ENCODE measurements around the gene XRCC4.
"Not testable (repeated sequence)": the region's sequence is repeated elsewhere in the genome, so short reads cannot be mapped to it uniquely, and the experiment has no call there.

Gene XRCC4

DNA sequence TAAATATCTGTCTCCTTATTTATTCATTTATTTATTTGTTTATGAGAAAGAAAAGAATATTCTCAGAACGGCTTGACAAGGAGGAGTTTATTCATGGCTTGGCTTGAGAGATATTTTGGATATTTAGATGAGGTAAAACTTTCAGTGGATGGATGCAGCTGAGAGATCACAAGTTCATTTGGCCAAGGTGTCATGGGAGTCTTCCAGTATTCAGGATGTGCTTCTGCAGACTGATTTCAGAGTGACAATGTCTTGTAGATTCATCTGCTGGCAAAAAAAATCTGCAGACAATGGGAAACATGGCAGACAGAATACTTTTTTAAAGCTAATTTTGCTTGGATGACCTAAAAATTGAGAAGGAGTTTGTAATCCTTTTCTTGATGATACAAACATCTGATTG is 38.5 kb downstream of the XRCC4 start:
- no peak for DNase-seq

GRCh38 chr5:83118471-83118870 is 41.1 kb downstream of the XRCC4 start:
- DNase-seq: no peak

GRCh38 chr5:83118976-83119375 is 41.6 kb downstream of the XRCC4 start:
- DNase-seq: no peak

DNA sequence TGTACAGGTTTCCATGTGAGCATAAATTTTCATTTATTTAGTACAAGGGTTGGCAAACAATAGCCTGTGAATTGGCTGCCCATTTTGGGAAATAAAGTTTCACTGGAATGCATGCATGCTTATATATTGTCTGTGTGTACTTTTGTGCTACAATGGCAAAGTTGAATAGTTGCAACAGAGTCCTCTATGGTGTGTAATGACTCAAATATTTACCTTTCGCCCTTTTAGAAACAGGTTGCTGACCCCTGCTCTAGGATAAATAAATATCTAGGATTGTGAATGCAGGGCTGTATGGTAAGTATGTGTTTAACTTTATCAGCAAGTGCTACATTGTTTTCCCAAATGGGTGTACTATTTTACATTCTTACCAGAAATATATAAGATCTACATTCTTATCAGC is 47.2 kb downstream of the XRCC4 start:
- no peak for DNase-seq

GRCh38 chr5:83125560-83125959 is 48.2 kb downstream of the XRCC4 start:
- DNase-seq: no peak

GRCh38 chr5:83126501-83126900 is 49.2 kb downstream of the XRCC4 start:
- DNase-seq: no peak

- DNase-seq: no peak
Measured at GRCh38 chr5:83133797-83134196, 56.5 kb downstream of the XRCC4 start.

- DNase-seq: no peak
Measured at GRCh38 chr5:83142526-83142925, 65.2 kb downstream of the XRCC4 start.

GRCh38 chr5:83145241-83145640 is 67.9 kb downstream of the XRCC4 start:
- no peak for DNase-seq

- DNase-seq: no peak
Measured at GRCh38 chr5:83145882-83146331, 68.6 kb downstream of the XRCC4 start.

GRCh38 chr5:83146441-83146840 is 69.1 kb downstream of the XRCC4 start:
- DNase-seq: no peak

DNA sequence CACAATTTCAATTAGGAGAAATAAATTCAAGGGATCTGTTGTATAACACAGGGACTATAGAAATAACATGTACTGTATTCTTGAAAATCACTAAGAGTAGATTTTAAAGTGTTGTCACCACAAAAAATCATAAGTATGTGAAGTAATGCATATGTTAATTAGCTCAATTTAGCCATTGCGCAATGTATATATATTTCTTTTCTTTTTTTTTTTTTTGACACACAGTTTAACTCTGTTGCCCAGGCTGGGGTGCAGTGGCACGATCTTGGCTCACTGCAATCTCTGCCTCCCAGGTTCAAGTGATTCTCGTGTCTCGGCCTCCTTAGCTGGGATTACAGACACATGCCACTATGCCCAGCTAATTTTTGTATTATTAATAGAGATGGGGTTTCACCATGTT is 70.2 kb downstream of the XRCC4 start:
- no peak for DNase-seq

DNA sequence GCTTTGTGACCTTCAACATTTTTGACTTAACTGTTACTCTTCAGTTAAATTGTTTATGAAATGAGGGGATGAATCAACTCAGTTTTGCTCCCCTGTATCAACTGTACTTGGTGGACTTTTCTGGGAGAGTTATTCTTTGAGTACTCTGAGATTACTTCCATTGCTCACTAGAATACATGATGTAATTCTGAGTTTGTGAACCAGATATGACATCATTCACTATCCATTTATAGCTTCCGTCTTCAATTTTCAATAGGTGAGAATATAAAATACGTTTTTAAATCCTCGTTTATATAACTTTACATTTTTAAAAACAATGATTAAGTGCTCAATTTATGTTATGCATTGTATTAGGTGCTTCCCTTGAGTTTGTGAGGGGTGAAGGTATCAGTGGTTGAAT is 71.0 kb downstream of the XRCC4 start:
- no peak for DNase-seq

DNA sequence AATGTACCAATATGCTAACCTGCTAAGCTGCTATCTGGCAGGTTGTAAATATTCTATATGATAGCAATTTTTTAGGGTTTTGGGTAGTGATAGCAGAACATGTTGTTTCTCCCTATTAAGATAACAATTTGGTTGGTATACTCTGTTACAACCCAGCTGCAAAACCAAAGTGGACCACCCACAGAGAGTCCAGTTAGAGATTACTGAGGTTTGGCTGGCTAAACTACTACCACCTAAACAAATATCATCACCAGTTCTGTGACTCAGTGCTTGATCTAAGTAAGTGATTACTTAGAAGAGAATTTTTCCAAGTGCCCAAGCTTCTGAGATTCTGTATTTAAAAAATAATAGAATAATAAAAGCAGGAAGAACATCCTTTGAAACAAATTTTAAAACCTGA is 72.3 kb downstream of the XRCC4 start:
- DNase-seq: no peak

DNA sequence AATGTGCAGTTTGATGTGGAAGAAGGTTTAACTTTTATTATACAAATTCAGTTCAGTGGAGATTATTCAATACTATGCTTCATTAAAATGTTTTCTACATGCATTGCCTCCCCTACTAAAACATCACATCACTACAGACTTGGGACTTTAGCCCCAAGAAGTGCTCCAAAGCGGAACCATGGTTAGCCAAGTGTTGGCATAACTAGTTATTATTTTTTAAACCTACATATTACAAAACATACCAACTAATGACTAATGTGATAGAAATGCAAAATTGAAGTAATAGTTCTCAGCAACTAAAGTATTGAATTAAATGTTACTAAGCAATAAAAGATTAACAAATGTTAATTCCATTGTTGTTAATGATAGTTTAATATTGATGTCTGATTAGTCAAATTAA is 74.5 kb downstream of the XRCC4 start:
- no peak for DNase-seq

DNA sequence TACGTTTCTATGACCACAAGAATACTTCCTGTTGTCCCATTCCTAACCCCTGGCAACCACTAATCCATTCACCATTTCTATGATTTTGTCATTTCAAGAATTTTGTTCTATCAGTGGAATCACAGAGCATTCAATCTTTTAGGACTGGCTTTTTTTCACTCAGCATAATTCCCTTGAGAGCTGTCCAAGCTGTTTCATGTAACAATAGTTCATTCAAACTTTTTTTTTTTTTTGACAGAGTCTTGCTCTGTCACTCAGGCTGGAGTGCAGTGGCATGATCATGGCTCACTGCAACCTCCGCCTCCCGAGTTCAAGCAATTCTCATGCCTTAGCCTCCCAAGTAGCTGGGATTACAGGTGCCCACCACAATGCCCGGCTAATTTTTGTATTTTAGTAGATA is 75.6 kb downstream of the XRCC4 start:
- DNase-seq: not testable (repeated sequence)

GRCh38 chr5:83156001-83156400 is 78.7 kb downstream of the XRCC4 start:
- no peak for DNase-seq

DNA sequence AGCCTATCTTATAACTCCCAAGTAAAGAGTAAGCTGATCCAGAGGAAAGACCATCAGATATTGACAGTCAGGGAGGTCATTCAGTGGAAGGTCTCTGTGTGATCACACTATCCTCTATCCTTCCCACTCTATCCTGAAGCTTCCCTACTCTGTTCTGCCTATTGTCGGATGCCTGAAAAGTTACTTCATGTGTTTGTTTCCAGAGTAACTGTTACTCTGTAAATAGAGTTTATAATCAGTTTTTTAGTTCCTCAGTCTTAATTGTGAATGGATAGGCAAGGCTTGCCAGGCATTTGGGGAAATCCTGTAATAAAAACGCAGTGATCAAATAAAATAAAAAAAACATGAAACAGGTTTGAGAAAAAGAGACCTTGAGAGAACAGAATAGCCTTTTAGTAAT is 79.8 kb downstream of the XRCC4 start:
- no peak for DNase-seq

DNA sequence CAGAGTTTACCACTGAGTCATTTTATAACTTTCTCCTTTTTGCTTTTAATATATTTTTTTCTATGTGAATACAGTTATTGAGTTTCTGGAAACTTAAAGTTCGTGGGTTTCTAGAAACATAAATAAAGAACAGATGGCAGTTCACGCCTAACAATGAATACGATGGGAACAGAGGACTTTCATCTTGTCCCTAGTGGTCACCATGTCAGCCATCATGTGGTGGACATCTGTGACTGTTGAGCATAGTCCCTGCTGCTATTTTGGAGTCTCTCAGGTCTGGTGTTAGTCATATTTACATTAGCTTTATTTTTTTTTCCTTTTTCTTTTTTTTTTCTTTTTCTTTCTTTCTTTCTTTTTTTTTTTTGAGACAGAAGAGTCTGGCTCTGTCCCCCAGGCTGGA is 85.3 kb downstream of the XRCC4 start:
- no peak for DNase-seq

DNA sequence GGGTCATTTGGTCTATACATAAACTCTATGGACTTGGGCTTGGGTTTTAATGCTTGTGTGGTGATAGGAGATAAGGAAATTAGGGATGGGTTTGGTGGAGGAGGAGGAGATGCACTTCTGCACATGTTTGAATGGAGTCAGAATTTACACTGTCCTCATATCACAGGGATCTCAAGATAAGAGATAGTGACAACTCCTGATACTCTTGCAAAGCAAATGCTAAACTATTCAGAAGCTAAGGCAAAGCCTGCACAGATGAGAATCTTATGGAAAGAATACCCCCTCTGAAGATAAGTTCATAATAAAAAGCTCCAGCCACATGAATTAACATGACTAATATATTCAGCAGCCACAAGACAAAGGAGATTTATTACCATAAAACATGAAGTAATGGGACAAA is 90.2 kb downstream of the XRCC4 start:
- no peak for DNase-seq

DNA sequence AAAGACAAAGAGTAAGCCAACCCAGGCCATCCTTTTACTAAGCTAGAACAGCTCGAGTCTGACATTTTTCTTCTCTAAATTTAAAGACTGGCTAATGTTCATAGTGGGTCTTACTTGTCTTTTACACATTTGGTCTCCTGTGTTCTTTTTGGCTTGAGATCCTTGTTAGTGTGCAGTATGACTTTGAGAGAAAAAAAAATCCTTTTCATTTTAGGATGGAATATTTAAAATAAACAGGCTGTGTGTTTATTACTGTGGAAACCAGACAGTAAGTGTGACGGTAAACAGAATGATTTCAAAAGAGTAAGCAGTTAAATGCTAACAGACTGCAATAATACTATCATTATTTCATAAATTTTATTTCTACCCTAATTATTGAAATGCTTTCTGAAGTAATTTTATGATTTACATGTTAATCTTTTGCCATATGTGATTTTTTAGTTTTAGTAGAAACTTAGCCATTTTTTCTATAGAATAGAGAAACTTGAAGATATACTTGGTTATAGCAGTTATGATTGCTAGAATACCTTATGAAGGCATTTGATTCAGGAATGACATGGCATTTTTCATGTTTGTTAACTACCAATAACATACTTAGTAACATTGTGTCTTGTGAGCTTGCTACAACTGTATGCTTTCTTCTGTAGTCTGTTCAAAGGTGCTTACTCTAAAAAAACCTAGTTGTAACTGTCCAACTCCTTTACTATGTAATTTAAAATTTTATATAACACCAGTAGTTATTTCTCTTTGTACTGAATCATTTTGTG is 92.4 kb downstream of the XRCC4 start:
- DNase-seq: no peak

- no peak for DNase-seq
Measured at GRCh38 chr5:83172011-83172410, 94.7 kb downstream of the XRCC4 start.

DNA sequence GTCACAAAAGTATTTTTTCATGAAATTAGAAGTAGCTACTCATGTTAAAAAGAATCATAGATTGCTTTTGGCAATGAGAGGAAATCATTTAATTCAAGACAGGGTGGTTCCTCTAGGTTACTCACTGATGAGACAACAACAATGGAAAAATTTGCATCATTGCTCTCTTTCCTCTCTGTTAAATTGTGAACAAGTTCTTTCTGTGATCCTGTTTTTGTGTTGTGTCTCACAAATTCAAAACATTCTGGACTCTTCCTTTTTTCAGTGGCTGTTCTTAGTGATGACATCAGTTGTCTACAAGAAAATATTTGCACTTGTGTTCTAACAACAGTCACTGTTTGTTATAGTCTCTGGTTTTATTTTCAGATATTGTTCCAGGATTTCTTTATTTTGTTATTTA is 95.3 kb downstream of the XRCC4 start:
- no peak for DNase-seq

- DNase-seq: no peak
Measured at GRCh38 chr5:83173826-83174225, 96.5 kb downstream of the XRCC4 start.

DNA sequence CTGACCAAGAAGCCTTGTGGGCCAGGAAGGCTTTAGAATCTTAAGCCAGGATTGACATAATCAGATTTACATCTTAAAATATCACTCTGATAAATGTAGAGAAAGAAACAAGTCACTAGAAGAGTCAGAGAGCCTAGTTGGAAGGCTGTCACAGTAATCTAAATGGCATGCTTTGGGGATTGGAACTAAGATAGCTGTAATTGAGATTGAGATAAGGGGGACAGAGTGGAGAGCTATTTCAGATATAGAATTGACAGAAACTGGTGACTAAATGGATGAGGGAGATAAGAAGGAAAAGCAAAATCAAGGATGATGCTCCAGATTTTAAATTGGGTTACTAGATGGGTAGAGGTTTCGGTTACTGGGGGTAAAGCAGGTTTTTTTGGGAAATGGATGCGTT is 100.5 kb downstream of the XRCC4 start:
- no peak for DNase-seq
